ENCODE results near the gene GGN. TPM values are rescaled to one million over a fixed set of nuclear protein-coding genes. Genes with fewer than 3 reads are reported as not detected.
A peak's percentile ranks its signal among the peaks of the same experiment; 100 is the strongest.

GGN gene
- total and polyA plus RNA-seq, 9 of the 15 experiments (the other 6 are each of a cell fraction or from before 2014, with no cell fraction given), result 0.15 to 0.33 TPM; not detected in 7

DNA sequence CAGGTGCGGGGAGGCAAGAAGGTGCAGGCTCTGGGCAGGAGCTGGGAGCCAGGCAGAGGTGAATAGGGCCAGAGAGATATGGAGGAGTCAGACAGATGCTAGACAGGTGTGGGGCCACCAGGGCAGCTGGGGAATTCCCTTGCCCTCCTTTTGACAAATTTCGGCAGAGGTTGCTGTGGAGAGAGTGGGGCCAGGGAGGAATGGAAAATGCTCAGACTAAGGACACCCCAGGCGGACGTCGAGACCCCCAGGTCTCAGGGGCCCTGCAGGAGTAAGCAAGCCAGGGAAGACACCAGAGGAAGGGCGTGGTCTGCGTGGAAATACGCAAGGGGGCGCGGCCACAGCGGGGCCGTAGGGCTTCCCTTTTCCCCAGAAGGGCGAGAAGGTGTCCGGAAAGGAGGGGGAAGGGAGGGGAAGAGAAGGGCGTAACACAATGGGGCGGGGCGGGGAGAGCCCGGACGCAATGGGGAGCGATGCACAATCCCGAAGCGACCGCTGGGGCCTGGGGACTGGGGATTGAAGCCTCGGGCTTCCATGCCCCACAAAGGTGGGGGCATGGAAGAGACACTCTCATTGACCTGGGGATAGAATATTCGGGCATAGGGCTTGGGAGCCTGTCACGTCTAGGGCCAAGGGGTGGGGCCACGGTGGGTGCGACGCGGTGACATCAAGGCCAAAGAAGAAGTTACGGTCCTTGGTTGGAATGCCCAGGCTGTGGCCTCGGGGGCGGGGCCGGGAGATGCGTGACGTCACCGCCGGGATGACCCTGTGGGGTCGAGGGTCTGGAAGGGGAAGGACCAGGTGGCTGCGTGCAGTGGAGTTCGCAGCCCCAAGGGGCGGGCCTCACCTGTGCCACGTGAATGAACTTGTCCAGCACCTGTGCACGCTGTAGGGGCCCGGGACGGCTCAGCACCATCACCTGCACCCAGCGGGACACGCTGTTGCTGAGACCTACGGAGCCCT, 30.0 kb upstream of the GGN start (continued):
- TF ChIP-seq, protein P1, sequence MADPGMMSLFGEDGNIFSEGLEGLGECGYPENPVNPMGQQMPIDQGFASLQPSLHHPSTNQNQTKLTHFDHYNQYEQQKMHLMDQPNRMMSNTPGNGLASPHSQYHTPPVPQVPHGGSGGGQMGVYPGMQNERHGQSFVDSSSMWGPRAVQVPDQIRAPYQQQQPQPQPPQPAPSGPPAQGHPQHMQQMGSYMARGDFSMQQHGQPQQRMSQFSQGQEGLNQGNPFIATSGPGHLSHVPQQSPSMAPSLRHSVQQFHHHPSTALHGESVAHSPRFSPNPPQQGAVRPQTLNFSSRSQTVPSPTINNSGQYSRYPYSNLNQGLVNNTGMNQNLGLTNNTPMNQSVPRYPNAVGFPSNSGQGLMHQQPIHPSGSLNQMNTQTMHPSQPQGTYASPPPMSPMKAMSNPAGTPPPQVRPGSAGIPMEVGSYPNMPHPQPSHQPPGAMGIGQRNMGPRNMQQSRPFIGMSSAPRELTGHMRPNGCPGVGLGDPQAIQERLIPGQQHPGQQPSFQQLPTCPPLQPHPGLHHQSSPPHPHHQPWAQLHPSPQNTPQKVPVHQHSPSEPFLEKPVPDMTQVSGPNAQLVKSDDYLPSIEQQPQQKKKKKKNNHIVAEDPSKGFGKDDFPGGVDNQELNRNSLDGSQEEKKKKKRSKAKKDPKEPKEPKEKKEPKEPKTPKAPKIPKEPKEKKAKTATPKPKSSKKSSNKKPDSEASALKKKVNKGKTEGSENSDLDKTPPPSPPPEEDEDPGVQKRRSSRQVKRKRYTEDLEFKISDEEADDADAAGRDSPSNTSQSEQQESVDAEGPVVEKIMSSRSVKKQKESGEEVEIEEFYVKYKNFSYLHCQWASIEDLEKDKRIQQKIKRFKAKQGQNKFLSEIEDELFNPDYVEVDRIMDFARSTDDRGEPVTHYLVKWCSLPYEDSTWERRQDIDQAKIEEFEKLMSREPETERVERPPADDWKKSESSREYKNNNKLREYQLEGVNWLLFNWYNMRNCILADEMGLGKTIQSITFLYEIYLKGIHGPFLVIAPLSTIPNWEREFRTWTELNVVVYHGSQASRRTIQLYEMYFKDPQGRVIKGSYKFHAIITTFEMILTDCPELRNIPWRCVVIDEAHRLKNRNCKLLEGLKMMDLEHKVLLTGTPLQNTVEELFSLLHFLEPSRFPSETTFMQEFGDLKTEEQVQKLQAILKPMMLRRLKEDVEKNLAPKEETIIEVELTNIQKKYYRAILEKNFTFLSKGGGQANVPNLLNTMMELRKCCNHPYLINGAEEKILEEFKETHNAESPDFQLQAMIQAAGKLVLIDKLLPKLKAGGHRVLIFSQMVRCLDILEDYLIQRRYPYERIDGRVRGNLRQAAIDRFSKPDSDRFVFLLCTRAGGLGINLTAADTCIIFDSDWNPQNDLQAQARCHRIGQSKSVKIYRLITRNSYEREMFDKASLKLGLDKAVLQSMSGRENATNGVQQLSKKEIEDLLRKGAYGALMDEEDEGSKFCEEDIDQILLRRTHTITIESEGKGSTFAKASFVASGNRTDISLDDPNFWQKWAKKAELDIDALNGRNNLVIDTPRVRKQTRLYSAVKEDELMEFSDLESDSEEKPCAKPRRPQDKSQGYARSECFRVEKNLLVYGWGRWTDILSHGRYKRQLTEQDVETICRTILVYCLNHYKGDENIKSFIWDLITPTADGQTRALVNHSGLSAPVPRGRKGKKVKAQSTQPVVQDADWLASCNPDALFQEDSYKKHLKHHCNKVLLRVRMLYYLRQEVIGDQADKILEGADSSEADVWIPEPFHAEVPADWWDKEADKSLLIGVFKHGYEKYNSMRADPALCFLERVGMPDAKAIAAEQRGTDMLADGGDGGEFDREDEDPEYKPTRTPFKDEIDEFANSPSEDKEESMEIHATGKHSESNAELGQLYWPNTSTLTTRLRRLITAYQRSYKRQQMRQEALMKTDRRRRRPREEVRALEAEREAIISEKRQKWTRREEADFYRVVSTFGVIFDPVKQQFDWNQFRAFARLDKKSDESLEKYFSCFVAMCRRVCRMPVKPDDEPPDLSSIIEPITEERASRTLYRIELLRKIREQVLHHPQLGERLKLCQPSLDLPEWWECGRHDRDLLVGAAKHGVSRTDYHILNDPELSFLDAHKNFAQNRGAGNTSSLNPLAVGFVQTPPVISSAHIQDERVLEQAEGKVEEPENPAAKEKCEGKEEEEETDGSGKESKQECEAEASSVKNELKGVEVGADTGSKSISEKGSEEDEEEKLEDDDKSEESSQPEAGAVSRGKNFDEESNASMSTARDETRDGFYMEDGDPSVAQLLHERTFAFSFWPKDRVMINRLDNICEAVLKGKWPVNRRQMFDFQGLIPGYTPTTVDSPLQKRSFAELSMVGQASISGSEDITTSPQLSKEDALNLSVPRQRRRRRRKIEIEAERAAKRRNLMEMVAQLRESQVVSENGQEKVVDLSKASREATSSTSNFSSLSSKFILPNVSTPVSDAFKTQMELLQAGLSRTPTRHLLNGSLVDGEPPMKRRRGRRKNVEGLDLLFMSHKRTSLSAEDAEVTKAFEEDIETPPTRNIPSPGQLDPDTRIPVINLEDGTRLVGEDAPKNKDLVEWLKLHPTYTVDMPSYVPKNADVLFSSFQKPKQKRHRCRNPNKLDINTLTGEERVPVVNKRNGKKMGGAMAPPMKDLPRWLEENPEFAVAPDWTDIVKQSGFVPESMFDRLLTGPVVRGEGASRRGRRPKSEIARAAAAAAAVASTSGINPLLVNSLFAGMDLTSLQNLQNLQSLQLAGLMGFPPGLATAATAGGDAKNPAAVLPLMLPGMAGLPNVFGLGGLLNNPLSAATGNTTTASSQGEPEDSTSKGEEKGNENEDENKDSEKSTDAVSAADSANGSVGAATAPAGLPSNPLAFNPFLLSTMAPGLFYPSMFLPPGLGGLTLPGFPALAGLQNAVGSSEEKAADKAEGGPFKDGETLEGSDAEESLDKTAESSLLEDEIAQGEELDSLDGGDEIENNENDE (IDR thresholded peaks at IDR 0.05; ENCODE audit: low read depth, low read length), result no peak
- TF ChIP-seq ZNF239 (CRISPR knock-in tag; IDR thresholded peaks at IDR 0.05) (no peak), ZNF174 (CRISPR knock-in tag; IDR thresholded peaks at IDR 0.05) (no peak), HDAC3 (IDR thresholded peaks at IDR 0.05; ENCODE audit: borderline replicate concordance, partially characterized antibody) (no peak), KLF6 (CRISPR knock-in tag; IDR thresholded peaks at IDR 0.05; ENCODE audit: borderline replicate concordance) (0 out of 2 replicates have a peak, but pooled peaks have one; percentile 11), BCOR (IDR thresholded peaks at IDR 0.05) (no peak), MECOM (CRISPR knock-in tag; IDR thresholded peaks at IDR 0.05) (no peak), HNRNPLL (IDR thresholded peaks at IDR 0.05; ENCODE audit: low read depth, low read length, poor library complexity, severe bottlenecking) (peak; percentile 62)
- TF ChIP-seq, protein P2, sequence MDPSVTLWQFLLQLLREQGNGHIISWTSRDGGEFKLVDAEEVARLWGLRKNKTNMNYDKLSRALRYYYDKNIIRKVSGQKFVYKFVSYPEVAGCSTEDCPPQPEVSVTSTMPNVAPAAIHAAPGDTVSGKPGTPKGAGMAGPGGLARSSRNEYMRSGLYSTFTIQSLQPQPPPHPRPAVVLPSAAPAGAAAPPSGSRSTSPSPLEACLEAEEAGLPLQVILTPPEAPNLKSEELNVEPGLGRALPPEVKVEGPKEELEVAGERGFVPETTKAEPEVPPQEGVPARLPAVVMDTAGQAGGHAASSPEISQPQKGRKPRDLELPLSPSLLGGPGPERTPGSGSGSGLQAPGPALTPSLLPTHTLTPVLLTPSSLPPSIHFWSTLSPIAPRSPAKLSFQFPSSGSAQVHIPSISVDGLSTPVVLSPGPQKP (CRISPR knock-in tag; IDR thresholded peaks at IDR 0.05), result no peak

Measured in K562 (cell line).